Measurements from ENCODE around the gene CCDC15.
A peak's percentile ranks its signal among the peaks of the same experiment; 100 is the strongest.

CCDC15 gene, protein sequence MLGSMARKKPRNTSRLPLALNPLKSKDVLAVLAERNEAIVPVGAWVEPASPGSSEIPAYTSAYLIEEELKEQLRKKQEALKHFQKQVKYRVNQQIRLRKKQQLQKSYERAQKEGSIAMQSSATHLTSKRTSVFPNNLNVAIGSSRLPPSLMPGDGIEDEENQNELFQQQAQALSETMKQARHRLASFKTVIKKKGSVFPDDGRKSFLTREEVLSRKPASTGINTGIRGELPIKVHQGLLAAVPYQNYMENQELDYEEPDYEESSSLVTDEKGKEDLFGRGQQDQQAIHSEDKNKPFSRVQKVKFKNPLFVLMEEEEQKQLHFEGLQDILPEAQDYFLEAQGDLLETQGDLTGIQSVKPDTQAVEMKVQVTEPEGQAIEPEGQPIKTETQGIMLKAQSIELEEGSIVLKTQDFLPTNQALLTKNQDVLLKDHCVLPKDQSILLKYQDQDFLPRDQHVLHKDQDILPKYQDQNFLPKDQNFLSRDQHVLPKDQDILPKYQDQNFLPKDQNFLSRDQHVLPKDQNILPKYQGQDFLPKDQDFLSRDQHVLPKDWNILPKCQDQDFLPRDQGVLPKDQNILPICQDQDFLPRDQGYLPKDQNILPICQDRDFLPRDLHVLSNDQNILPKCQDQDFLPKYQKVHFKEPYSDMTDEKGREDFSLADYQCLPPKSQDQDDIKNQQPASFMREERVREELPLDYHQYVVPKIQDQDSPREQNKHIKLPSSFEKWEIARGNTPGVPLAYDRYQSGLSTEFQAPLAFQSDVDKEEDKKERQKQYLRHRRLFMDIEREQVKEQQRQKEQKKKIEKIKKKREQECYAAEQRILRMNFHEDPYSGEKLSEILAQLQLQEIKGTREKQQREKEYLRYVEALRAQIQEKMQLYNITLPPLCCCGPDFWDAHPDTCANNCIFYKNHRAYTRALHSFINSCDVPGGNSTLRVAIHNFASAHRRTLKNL

DNA sequence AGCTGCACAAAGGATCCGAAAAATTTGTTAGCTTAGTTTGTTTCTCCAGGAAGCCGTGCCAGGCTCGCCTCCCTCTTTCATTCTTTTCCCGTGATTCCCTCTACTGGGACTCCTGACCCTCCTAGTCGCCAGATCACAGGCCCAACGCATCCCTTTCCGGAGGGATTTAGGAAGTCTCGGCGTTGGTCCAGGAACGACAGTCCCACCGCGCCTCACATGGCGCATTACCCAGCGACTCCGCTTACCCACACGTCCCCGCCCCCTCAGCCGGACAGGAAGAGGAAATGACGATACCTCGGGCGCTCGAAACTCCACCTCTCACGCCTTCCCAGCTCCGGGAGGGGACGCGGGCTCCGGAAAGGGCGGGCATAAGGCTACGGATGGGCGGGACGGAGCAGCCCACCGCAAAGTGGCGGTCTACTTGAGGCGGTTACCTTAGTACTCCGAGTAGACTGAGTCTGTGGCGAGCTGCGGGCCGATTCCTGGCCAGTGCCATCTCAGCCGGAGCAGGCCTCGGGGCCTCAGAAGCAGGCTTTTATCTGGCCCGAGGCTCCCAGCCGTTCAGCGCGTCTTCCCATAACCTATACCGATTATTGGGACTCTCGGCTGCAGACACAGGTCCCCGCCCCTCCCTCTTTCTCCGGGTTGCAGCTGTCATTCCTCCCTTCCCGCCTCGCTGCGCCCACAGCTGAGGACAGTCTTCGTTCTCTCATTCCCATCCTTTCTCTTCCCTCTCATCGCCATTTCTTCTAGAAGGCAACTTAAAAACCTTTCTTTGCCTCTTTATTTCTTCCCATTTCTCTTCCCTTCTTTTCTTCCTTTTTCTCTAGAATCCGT is at the start of gene CCDC15:
TSS of gene CCDC15 (plus strand) at position 450 of the 837 bp plus-strand sequence. CDS start 531 bp downstream, outside the sequence.
- peak; percentile 91 for DNase-seq (ENCODE audit: low read depth)

DNA sequence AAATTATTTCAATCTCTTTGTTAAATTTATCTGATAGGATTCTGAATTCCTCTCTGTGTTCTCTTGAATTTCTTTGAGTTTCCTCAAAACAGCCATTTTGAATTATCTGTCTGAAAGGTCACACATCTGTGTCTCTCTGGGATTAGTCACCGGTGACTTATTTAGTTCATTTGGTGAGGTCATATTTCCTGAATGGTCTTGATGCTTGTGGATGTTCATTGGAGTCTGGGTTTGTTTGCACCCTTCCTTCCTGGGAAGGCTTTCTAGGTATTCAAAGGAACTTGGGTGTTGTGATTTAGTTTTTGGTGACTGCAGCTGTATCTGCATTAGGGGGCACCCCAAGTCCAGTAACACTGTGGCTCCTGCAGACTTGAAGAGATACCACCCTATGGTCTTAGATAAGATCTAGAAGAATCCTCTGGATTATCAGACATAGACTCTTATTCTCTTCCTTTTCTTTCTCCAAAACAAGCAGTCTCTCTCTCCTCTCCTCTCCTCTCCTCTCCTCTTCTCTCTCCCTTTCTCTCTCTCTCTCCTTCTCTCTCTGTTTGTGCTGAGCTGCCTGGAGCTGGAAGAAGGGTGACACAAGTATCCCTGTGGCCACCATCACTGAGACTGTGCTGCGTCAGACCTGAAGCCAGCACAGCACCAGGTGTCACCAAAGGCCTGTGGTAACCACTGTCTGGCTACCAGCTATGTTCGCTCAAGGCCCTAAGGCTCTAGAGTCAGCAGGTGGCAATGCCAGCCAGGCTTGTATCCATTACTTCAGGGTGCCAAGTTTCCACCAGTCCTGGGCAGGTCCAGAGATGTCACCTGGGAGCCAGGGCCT is 38.2 kb upstream of the CCDC15 start:
- no peak for DNase-seq (ENCODE audit: low read depth)

DNA sequence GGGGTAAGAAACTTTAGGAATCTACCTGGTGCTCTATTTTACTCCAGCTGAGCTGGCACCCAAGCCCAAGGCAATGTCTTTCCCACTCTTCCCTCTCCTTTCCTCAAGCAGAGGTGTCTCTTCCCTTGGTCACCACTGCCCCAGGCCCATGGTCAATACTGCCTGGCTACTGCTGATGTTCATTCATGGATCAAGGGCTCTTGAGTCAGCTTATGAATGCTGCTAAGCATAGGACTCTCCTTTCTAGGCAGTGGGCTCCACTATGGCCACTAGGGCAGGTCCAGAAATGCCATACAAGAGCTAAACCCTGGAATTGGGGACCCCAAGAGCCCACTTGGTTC is 37.7 kb upstream of the CCDC15 start:
- DNase-seq (ENCODE audit: low read depth), result no peak

DNA sequence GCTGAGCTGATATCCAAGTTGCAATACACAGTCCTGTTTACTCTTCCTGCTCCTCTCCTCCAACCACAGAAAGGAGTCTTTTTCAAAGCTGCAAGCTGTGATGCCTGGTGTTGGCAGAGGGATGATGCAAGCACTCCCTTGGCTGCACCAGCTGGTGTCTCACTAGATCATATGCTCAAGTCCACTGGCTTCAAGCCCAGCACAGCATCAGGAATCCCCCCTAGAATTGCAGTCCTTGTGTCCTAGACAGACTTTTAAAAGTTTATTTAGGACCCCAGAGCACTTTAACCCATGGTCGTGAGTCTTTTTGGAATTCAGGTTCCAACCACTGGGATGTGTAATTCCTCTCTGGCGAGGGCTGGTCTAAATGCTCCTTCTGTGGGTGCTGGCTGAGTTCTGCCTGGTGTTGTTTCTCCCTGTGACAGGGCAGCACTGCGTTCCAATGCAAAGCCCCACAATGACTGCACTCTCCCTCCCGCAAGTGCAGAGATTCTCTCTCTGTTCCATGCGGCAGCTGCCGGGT is 36.8 kb upstream of the CCDC15 start:
- DNase-seq (ENCODE audit: low read depth), result no peak

DNA sequence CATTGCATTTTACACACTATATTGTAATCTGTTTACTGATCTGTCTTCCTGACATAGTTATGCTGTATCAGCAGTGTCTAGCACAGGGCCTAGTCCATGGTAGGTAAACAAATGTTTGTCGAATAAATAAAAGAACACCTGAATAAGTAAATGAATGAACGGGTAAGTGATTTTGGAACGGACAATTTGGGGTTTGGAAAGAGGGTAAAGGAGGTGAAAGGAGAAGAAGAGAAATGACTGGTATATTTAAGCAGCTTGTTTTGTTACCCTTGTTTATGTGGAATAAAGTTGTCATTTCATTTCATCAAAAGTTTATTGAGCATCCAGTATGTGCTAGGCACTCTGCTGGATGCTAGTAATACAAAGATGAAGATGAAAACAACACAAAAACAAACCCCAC is 35.1 kb upstream of the CCDC15 start, which contains the start of gene HEPN1:
TSS of gene HEPN1 (plus strand) at position 301 of the 400 bp plus-strand sequence.
- no peak for DNase-seq (ENCODE audit: low read depth)

DNA sequence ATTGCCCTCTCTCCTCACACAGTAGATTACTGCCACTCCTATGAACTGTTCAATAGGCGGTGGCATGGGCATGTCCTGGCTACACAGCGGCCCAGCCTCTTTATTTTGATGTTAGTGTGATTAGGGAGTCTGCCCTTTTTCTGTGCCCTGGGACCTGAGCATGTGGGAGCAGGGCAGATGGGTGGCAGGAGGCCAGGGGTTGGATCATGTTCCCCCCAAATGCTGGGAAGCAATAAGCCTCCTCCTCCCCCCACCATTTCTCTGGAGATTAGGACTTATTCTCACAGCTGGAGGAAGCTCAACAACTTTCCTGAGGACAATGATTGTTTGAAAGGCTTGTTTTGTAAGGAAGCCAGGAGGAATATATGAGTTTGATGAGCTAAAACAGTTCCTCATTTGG is 34.1 kb upstream of the CCDC15 start:
- no peak for DNase-seq (ENCODE audit: low read depth)

DNA sequence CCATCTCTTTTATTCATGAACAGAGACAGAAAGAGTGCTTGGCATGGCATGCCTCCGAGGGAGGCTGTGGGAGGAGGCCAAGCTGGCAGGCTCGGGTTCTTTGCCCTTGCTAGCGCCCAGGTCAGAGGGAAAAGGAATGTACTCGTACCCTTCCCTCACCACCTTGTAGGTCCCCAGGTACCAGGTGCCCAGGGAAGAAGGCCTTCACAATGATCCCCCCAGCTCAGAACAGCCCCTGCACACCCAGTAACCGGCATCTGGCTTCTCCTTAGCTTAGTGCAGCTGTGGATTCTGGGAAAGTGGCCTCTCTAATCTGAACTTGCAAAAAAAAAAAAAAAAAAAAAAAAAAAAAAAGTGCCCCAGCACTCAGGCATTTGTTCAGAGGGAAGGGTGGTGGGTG is 33.6 kb upstream of the CCDC15 start:
- DNase-seq (ENCODE audit: low read depth), result no peak

DNA sequence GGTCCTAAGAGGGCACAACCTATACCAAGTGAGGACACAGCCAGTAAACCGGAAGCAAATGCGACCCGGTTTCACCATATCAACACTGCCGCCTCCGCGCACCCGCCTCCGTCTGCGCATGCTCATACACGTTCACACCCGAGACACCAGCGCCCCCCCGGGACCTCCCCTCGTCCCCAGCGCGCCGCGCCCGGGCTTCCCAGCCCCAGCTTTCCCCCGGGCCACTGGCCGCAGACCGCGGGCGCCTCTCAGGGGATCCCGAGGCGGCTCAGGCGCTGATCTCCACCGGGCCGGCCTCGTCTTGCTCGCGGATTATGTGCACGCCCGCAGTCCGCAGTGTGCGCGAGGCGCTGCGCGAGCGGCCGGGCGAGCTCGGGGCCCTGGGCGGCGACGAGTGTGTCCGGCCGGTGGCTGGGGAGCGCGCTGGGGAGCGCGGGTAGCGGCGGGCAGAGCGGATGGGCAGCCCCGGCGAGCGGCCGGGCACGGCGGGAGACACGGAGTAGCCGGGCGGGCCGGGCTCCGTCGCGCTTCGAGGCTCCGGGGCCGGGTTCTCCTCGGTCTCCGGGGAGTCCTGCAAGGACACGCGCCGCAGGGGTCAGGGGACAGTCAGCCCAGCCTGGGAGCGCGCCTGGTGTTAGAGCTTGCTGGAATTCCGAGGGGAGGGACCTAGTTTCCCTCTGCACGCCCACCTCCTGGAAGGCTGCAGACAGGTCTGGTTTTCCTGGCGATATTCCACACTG is 33.0 kb upstream of the CCDC15 start:
- peak; percentile 59 for DNase-seq (ENCODE audit: low read depth)

DNA sequence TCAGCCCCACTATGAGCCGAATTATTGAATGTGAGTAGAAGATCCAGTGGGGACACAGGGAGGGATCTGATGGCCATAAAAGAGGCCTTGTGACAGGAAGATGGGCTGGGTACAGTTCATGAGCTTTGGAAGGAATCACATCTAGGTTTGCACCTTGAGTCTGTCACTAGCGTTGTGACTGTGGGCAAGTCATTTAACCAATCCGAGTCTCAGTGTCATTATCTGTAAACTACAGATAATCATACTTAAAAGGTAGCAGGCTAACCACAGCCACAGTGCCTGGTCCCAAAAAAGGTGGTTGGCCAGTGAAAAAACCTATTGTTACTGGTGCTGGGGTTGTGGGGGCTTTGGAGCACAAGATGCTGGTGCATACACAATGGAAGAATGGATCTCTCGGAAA is 31.2 kb upstream of the CCDC15 start:
- DNase-seq (ENCODE audit: low read depth), result no peak

DNA sequence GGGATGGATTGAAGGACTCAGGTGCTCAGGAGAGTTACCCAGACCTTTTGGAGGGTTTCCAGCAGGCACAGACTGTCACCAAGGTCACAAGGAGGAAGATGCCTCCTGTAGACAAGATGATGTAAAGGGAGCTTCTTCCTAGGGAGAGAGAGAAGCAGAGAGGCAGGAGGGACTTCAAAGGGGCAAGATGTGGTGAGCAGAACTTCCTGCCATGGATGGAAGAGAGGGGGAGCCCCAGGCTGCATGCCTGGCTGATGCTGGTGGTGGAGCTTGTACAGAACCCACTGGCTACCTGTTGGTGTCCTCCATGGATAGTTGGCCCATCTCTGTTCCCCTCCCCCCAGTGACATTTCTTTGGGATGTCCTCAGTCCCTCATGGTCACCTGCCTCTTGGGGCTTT is 30.7 kb upstream of the CCDC15 start:
- no peak for DNase-seq (ENCODE audit: low read depth)

DNA sequence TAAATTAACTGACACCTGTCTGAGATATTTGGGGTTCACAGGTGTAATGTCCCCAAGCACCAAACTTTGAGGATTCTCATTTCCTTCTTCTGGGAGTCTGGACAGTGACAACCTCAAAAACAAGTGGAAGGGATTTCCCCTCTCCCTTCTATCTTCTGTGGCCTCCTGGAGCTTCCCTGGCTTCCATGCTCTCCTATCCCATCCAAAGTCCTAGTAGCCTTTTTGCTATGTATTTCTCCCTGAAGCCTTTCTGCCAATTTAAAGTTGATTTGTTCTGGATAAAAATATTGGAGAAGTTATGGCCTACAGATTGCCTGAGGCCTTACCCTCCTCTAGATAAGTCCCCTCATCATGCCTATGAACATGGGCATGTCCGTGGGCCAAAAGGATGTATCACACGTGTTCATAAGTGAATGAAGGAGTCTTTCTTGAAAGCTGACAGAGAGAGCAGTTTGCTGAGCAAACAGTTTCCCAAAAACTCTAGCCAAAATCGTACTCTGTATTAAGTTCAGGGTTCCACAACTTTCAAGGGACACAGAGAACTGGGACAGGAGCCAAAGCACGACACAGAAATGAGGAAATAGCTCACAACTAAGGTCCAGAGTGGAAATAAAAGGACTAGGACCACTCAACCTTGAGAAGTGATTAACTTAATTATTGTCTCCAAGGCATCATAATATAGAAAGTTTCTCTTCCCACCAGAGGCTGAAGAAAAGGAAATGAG is 24.9 kb upstream of the CCDC15 start:
- no peak for DNase-seq (ENCODE audit: low read depth)

DNA sequence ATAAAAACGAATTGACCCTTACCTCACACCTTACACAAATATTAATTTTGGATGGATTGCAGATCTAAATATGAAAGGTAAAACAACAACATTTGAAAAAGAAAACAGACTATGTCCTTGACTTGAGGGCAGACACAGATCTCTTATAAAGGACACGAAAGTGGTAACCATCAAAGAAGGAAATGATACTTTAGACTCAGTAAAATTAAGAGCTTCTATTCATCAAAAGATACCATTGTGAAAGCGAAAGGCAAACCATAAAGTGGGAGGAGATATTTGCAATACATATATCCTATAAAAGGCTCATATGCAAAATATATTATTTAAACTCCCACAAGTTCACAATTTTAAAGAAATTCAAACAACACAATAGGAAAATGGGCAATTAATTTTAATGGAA is 23.2 kb upstream of the CCDC15 start:
- no peak for DNase-seq (ENCODE audit: low read depth)

DNA sequence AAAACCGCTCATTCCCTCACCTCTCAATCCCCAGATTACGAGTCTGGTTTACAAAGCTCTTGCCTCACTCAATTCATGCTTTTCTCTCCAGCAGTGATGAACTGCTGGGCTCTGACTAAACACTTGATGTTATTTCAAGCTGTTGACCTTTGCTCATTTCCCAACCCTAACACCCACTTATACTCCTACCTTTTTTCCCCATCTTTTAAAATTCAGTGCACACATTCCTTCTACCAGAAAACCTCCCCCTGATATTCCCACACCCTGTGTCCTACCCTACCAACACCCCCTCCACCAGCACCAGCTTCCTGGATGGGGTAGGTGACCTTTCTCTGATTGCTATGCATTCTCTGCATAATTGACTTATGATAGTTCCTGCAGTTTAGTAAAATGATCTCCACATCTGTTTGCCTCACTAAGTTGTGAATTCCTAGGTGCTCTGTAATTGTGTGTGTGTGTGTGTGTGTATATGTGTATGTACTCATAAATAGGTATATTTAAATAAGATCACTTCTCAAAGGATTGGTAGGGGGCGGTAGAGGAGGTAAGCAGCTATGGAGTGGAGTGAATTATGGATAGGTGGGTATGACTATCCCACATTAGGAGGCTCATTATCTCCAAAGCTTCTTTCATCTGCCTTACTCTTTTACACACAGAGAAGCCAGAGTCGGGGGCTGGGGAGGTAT is 19.0 kb upstream of the CCDC15 start:
- DNase-seq (ENCODE audit: low read depth), result no peak

DNA sequence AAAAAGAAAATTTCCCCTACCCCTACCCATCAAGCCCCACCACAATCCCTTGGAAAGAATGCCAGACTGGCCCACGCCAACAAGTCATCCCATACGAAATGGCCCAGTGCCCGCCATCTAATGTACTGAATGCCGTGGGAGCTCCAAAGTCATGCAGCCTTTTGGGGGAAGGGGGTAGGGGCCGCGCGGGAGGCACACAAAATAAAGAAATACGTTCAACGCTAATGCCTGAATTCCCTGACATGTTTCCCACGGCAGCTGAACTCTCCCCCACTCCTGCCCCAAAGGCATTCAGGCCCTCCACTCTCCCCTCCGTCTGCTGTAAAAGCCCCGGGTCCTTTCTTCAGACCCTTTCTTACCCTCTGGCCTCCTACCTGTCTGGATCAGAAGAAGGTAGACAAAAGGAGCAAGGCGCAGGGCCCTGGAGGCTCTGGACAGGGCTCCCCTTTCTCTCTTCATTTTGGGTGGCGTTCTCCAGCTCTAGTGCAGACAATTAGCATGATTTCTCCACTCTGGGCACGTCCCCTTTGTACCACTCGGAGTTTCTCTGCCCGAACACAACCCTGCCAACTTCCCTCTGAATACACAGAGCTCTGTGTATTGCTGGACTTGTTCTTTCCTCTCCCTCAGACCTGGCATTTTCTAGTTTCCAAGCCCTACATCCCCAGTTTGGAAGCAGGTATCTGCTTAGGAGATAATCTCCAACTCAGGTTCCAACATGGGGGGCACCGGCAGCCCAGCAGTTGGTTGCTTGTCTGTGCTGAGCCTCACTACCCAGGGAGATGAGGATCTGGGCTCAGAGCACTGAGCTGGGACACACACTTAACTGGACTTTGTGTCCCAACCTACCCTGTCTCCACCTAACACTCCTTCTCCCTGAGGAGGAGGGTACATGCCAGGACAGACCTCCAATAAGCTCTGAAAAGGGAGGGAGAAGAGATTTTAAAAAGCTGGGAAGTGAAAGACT is 18.2 kb upstream of the CCDC15 start, which contains the start of gene HEPACAM:
TSS of gene HEPACAM (minus strand) at position 500 of the 967 bp plus-strand sequence. CDS start at position 459, 41 bp downstream.
- no peak for DNase-seq (ENCODE audit: low read depth)

DNA sequence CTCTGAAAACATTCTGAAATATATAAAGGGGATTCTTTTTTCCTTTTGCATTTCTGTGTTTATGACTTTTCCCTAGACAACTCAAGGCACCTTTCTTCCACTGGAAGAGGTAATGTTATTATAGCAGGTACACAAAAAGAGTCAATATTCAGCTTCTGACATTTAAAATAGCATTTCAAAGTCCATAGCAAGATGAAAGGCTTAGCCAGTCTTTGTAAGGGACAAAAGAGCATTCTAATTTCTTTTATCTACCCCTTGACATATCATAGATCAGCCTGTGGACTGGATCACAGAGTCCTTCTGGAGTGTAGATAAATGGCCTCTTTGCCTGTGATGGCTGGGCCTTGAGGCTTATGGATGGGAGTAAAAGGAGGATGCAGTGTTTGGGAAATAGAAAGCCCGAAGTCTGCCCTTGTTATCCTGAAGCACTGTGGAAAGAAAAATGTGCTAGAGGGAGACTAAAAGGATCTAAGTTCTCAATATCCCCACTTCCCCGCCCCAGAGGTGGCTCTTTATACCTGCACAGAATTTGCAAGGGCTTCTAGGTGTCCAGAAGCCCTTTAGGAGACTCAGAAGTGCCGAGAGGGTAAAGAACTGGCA is 16.6 kb upstream of the CCDC15 start:
- DNase-seq (ENCODE audit: low read depth), result no peak

DNA sequence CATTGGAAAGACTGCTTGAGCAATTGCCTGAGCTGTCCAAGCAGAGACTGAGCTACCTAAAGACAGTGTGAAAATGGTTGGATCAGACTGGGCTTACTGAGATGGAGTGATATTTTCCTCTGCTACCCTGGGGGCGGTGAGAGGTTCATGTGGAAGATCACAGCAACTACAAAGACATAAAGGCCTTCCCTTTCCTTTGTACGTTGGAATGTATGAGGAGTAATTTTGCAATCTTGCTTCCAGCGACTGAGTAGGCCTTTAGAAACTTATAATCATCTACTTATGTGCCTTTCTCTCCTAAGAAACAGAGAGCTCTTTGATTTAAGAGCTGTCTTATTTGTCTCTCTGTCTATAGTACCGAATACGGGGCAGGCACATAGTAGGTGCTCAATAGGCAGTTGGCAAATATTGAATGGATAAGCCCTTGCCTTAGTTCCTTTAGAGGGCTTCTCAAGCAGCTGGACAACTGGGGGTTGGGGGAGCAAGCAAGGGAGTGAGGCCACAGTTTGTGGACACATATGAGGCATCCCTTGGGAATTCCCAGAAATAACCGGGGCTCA is 15.7 kb upstream of the CCDC15 start:
- DNase-seq (ENCODE audit: low read depth), result no peak

DNA sequence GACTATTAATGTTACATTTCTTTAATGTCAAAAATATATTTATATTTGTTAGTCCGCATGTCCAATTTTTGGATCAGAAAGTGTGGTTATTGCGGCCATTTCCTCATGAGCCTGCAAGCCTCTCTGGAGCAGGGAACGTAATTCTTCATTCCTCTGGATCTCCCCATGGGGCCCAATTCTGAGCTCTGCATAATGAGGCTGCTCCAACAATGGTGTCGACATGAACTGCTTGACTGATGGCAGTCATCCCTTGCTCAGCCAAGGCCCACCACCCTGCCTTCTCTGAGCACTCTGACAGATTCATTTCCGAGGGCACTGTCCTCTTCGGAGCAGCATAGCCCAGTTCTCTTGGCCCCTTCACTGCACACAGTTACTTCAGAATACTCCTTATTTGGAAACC is 15.0 kb upstream of the CCDC15 start:
- no peak for DNase-seq (ENCODE audit: low read depth)
